DND-41 (cell line): ENCODE measurements around the gene LPIN1.

Experiments used
- EZH2 ChIP-seq: IDR thresholded peaks from 3 replicates; pipeline ENCODE4 v1.6.1; 2012; ENCODE audit warnings: borderline replicate concordance, low read depth, mild to moderate bottlenecking, moderate library complexity, low read length, inconsistent platforms; ENCODE audit not compliant: severe bottlenecking
- TF ChIP-seq, protein P1 (sequence below): IDR thresholded peaks from 2 replicates; pipeline ENCODE4 v1.5.1; 2012; ENCODE audit warnings: borderline replicate concordance, low read length, moderate library complexity, mild to moderate bottlenecking; ENCODE audit not compliant: poor library complexity, severe bottlenecking; ENCODE audit errors: extremely low read depth

DNA sequence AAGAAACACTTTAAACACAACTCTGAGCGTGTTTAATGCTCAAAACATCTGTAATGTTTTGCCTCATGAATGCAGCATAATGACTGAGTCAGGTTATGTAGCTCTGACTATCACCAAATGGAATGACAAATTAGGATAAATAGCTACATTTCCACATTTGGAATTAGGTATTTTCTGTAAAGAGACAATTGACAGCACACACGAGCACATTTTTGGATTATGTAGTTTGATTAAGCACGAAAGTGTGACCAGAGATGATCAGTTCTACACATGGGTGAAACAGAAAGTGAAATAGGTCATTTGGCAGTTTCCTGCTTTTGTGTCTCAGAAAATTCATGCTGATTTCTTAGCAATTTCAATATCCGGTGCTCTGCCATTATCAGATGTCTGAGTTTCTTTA, 29.0 kb downstream of the LPIN1 start:
- TF ChIP-seq, protein P1, sequence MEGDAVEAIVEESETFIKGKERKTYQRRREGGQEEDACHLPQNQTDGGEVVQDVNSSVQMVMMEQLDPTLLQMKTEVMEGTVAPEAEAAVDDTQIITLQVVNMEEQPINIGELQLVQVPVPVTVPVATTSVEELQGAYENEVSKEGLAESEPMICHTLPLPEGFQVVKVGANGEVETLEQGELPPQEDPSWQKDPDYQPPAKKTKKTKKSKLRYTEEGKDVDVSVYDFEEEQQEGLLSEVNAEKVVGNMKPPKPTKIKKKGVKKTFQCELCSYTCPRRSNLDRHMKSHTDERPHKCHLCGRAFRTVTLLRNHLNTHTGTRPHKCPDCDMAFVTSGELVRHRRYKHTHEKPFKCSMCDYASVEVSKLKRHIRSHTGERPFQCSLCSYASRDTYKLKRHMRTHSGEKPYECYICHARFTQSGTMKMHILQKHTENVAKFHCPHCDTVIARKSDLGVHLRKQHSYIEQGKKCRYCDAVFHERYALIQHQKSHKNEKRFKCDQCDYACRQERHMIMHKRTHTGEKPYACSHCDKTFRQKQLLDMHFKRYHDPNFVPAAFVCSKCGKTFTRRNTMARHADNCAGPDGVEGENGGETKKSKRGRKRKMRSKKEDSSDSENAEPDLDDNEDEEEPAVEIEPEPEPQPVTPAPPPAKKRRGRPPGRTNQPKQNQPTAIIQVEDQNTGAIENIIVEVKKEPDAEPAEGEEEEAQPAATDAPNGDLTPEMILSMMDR: no peak
- TF ChIP-seq EZH2: no peak
